GM10266 (cell line): ENCODE data around the gene ITSN2.
"Not testable (repeated sequence)": the region's sequence is repeated elsewhere in the genome, so short reads cannot be mapped to it uniquely, and the experiment has no call there.

ENCODE experiments used
- DNase-seq: peaks from one replicate; pipeline ENCODE4 v3.0.0; 2012; ENCODE audit errors: extremely low spot score
- TF ChIP-seq, protein P1 (sequence below): IDR thresholded peaks from 2 replicates; pipeline ENCODE4 v1.5.1; 2012; ENCODE audit warnings: mild to moderate bottlenecking, low read depth; ENCODE audit not compliant: control insufficient read depth, insufficient read depth; ENCODE audit errors: missing control alignments

The ITSN2 gene

DNA sequence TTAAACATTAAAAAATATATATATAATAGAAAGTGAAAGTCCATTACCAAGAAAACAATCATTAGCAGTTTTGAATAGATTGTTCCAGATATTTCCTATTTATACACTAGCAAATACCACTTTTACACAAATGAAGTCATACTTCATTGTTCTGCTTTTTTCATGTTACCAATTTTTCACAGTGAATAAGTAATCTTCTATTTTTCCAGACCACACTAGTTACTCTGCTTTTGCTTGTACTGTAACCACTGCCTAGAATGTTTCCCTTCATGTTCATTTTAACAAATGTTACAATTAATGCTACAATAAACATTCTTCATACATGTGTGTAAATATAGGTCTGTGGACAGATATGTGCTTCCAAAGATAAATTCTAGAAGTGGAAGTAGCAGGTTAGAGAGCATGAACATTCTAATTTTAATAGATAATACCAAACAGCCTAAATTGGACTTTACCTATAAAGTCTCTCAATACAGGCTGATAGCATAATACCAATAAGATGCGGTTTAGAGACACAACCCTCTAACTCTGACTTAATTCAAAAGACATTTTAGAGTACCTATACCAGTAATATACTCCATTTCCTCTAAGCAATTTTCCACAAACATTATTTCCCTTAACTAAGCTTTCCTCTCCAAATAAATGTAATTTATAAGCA is 17.0 kb downstream of the ITSN2 start:
- DNase-seq: no peak
- TF ChIP-seq, protein P1, sequence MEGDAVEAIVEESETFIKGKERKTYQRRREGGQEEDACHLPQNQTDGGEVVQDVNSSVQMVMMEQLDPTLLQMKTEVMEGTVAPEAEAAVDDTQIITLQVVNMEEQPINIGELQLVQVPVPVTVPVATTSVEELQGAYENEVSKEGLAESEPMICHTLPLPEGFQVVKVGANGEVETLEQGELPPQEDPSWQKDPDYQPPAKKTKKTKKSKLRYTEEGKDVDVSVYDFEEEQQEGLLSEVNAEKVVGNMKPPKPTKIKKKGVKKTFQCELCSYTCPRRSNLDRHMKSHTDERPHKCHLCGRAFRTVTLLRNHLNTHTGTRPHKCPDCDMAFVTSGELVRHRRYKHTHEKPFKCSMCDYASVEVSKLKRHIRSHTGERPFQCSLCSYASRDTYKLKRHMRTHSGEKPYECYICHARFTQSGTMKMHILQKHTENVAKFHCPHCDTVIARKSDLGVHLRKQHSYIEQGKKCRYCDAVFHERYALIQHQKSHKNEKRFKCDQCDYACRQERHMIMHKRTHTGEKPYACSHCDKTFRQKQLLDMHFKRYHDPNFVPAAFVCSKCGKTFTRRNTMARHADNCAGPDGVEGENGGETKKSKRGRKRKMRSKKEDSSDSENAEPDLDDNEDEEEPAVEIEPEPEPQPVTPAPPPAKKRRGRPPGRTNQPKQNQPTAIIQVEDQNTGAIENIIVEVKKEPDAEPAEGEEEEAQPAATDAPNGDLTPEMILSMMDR: no peak

- TF ChIP-seq, protein P1: peak; percentile 30
- DNase-seq: no peak
Observed at GRCh38 chr2:24342110-24342910, 18.0 kb downstream of the ITSN2 start.

DNA sequence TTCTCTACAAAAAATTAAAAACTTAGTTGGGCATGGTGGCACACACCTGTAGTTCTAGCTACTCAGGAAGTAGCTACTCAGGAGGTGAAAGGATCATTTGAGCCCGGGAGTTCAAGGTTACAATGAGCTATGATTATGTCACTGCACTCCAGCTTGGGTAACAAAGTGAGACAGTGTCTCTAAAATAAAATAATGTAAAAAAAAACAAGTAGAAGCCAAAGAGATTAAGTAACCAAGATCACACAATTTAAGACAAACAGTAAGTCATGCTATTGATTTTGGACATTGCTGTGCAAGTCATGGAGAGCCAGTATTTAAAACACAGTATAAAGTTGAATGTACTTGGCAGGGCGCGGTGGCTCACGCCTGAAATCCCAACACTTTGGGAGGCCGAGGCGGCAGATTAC is 20.5 kb downstream of the ITSN2 start:
- TF ChIP-seq, protein P1: no peak

DNA sequence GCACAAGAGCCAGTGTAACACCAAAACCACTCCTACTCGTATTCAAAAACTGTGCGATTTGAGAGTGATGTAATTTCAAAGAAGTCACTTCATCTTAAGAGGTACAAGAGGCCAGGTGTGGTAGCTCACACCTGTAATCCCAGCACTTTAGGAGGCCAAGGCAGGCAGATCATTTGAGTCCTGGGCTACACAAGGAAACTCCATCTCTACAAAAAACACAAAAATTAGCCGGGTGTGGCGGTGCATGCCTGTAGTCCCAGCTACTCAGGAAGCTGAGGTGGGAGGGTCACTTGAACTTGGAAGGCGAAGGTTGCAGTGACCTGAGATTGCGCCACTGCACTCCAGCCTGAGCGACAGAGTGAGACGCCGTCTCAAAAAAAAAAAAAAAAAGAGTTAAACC is 21.2 kb downstream of the ITSN2 start:
- DNase-seq: not testable (repeated sequence)

More for the DNA sequence above, 20.5 kb downstream of the ITSN2 start:
- DNase-seq: no peak

DNA sequence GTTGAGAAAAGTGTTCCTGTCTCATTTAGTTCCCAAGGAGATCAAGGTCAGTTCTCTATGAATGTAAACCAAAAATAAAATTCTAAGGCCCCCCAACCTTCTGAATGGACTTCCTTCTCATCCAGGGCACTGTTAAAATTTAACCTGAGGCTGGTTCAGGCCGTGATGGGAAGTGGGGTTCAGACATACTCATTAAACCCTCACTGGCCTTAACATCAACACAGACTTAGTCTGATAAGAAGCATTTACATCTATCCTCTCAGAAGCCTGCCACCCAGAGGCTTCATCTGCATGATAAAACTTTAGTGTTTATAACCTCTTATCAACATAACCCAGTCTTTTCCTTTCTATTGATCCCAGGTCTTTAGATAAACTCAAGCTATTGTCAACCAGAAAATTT is 22.4 kb downstream of the ITSN2 start:
- no peak for DNase-seq
- TF ChIP-seq, protein P1: peak; percentile 11

GRCh38 chr2:24336811-24337210 is 23.5 kb downstream of the ITSN2 start:
- DNase-seq: no peak
- TF ChIP-seq, protein P1: no peak

DNA sequence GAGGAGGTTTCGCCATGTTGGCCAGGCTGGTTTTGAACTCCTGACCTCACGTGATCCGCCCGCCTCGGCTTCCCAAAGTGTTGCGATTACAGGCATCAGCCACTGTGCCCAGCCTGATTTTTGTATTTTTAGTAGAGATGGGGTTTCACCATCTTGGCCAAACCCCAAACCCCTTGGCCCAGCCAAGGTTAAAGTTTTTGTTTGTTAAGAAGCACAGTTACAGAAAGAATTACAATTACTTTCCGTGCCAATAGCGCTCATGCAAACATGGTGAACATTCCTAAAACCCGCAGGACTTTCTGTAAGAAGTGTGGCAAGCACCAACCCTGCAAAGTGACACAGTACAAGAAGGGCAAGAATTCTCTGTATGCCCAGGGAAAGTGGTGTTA is 26.1 kb downstream of the ITSN2 start:
- DNase-seq: no peak
- TF ChIP-seq, protein P1: no peak
